ENCODE measurements around the gene ZC4H2. TPM values are rescaled to one million over a fixed set of nuclear protein-coding genes. Genes with fewer than 3 reads are reported as not detected.
A peak's percentile ranks its signal among the peaks of the same experiment; 100 is the strongest.
"Not testable (repeated sequence)": the region's sequence is repeated elsewhere in the genome, so short reads cannot be mapped to it uniquely, and the experiment has no call there.

Gene ZC4H2
- total and polyA plus RNA-seq, 3 donors from 2014 or later: 3.1 to 3.8 (median 3.4) TPM

GRCh38 chrX:64975491-64975890 is 759 bp downstream of the ZC4H2 start:
- peak overlapping the region; percentile 40 to 58 for H3K4me3 ChIP-seq
- H3K27me3 ChIP-seq: no peaks in the 10 kb centered on the region
- intact Hi-C loops (cut with DNase I; ENCODE audit: low total_unique reads): no loop called here
- peak; percentile 26 for DNase-seq
- TF ChIP-seq CTCF (IDR thresholded peaks at IDR 0.05) (no peak), POLR2A (IDR thresholded peaks at IDR 0.05) (no peak)
- no peaks in the 10 kb centered on the region for H3K9me3 ChIP-seq
- no peak overlapping the region for H3K27ac ChIP-seq
- H3K4me1 ChIP-seq: no peaks in the 10 kb centered on the region
- H3K36me3 ChIP-seq (ENCODE audit: low read depth, missing control alignments): no peaks in the 10 kb centered on the region
- WGBS, 2 donors: 1% methylated on average over 24 of the region's 24 CpGs; no CpG with 5 or more reads in 1 of the 2 donors

GRCh38 chrX:64925480-64925879 is 50.8 kb downstream of the ZC4H2 start:
- 79 to 82% methylated on average over 1 of the region's 1 CpG for WGBS, 2 donors
- no peak for DNase-seq
- Histone ChIP-seq H3K4me3 (no peak overlapping the region), H3K27me3 (no peaks in the 10 kb centered on the region), H3K4me1 (no peaks in the 10 kb centered on the region), H3K36me3 (ENCODE audit: low read depth, missing control alignments) (no peaks in the 10 kb centered on the region), H3K27ac (no peak overlapping the region), H3K9me3 (no peaks in the 10 kb centered on the region)
- intact Hi-C loops (cut with DNase I; ENCODE audit: low total_unique reads): no loop called here
- TF ChIP-seq CTCF (IDR thresholded peaks at IDR 0.05) (no peak), POLR2A (IDR thresholded peaks at IDR 0.05) (no peak)

GRCh38 chrX:64908121-64908520 is 68.1 kb downstream of the ZC4H2 start:
- no peaks in the 10 kb centered on the region for H3K9me3 ChIP-seq
- H3K27ac ChIP-seq: no peak overlapping the region
- no peaks in the 10 kb centered on the region for H3K36me3 ChIP-seq (ENCODE audit: low read depth, missing control alignments)
- 66% methylated on average over 5 of the region's 5 CpGs; no CpG with 5 or more reads in 1 of the 2 donors for WGBS, 2 donors
- TF ChIP-seq CTCF (IDR thresholded peaks at IDR 0.05): no peak
- no peak for TF ChIP-seq POLR2A (IDR thresholded peaks at IDR 0.05)
- DNase-seq: no peak
- no peaks in the 10 kb centered on the region for H3K27me3 ChIP-seq
- intact Hi-C loops (cut with DNase I; ENCODE audit: low total_unique reads): no loop called here
- H3K4me1 ChIP-seq: no peaks in the 10 kb centered on the region
- H3K4me3 ChIP-seq: no peak overlapping the region

- Histone ChIP-seq H3K4me3 (no peak overlapping the region), H3K27me3 (no peaks in the 10 kb centered on the region), H3K9me3 (no peaks in the 10 kb centered on the region), H3K36me3 (ENCODE audit: low read depth, missing control alignments) (no peaks in the 10 kb centered on the region), H3K4me1 (no peaks in the 10 kb centered on the region), H3K27ac (no peak overlapping the region)
- intact Hi-C loops (cut with DNase I; ENCODE audit: low total_unique reads): no loop called here
- 31 to 65% methylated on average over 2 to 10 of the region's 10 CpGs for WGBS, 2 donors
- peak; percentile 52 for DNase-seq
- TF ChIP-seq CTCF (IDR thresholded peaks at IDR 0.05) (peak in 2 of 3 experiments; percentile 30 to 38), POLR2A (IDR thresholded peaks at IDR 0.05) (no peak)
These were observed 81.7 kb downstream of the ZC4H2 start for GRCh38 chrX:64894454-64895038.

GRCh38 chrX:64885850-64886249 is 90.4 kb downstream of the ZC4H2 start:
- peak; percentile 14 for DNase-seq
- no peaks in the 10 kb centered on the region for H3K27me3 ChIP-seq
- no peak overlapping the region for H3K4me3 ChIP-seq
- no peak overlapping the region for H3K27ac ChIP-seq
- no peaks in the 10 kb centered on the region for H3K9me3 ChIP-seq
- intact Hi-C loops (cut with DNase I; ENCODE audit: low total_unique reads): no loop called here
- TF ChIP-seq CTCF (IDR thresholded peaks at IDR 0.05): peak in 1 of 3 experiments; percentile 32
- TF ChIP-seq POLR2A (IDR thresholded peaks at IDR 0.05): no peak
- H3K36me3 ChIP-seq (ENCODE audit: low read depth, missing control alignments): no peaks in the 10 kb centered on the region
- no peaks in the 10 kb centered on the region for H3K4me1 ChIP-seq

GRCh38 chrX:64878709-64879108 is 97.5 kb downstream of the ZC4H2 start:
- intact Hi-C loops (cut with DNase I; ENCODE audit: low total_unique reads); H3K27me3 ChIP-seq; H3K27ac ChIP-seq; H3K4me3 ChIP-seq; H3K9me3 ChIP-seq; H3K36me3 ChIP-seq (ENCODE audit: low read depth, missing control alignments); H3K4me1 ChIP-seq; DNase-seq: not testable (repeated sequence)
- WGBS, 2 donors: 77 to 100% methylated on average over 2 to 12 of the region's 12 CpGs

Data from testis (tissue), 3 donors.